DMS79 (cell line): Measurements from ENCODE around the gene ITCH.
"Not testable (repeated sequence)": the region's sequence is repeated elsewhere in the genome, so short reads cannot be mapped to it uniquely, and the experiment has no call there.

Experiments used
- DNase-seq: peaks from one replicate; lab custom pipeline; 2025; lab: John Stamatoyannopoulos, UW

ITCH gene

DNA sequence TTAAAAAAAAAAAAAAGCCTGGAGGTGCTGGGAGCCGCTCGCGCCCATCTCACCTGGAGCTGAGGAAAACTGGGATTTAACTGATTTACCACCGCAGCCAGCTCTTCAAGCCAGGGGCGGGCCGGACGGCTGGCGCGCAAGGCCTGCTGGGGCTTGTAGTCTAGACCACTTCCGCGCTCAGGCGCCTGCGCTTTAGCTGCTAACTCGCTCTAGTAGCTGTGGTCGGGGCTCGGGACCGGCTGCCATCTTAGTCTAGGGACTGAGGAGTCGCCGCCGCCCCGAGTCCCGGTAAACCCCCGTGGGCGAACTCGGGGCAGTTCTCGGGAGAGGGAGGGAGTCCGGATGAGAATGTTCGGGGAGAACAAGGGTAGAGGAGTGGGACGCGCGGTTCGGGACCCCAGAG is at the start of gene ITCH:
Gene ITCH (plus strand): TSS at position 212 of the 403 bp plus-strand sequence. CDS start 30,539 bp downstream, outside the sequence.
- peak; percentile 83 for DNase-seq

DNA sequence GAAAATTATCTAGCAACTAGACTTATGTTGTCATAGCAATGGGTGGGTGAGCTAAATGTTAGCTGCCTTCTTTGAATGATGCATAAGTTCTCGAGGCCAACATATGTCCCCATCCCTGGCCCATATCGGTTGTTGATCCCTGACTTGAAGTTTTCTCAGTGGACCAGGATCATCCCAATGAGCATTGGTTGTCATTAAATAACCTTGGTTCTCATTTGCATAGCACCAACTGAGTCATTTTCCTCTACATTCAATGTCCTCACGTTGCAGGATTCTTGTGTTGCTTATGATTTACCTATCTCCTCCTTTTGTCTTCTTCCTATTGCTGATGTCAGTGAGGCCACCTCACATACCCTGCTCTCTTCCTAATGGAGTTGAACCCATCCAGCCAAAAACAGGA is 47.8 kb upstream of the ITCH start:
- DNase-seq: no peak

DNA sequence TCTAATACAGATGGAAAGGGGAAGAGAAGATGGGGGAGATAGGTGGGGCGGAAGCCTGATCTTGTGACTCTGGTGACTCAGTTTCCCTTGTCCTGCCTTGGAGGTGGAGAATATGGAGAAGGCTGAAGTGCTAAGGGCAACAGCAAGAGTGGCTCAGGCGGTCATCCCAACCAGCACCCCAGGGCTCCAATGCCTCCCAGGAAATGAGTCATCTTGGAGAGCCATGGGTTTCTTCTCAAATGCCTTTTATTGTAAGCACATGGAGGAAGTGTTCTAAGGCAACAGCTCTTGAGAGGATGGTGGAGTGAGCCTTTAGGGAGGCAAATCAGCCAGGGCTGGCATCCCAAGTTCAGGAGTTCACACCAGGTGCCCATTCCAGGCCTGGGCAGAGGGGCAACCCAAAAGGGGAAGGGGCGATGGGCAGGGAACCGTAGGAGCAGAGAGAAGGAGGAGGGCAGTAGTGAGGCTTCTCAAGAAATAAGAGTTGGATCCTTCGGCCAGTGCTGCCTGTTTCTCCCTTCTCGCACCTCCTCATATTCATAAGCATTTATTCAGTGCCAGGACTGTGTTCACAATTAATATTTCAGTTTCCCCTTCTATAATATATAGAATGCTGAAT is 46.8 kb upstream of the ITCH start:
- DNase-seq: no peak

DNA sequence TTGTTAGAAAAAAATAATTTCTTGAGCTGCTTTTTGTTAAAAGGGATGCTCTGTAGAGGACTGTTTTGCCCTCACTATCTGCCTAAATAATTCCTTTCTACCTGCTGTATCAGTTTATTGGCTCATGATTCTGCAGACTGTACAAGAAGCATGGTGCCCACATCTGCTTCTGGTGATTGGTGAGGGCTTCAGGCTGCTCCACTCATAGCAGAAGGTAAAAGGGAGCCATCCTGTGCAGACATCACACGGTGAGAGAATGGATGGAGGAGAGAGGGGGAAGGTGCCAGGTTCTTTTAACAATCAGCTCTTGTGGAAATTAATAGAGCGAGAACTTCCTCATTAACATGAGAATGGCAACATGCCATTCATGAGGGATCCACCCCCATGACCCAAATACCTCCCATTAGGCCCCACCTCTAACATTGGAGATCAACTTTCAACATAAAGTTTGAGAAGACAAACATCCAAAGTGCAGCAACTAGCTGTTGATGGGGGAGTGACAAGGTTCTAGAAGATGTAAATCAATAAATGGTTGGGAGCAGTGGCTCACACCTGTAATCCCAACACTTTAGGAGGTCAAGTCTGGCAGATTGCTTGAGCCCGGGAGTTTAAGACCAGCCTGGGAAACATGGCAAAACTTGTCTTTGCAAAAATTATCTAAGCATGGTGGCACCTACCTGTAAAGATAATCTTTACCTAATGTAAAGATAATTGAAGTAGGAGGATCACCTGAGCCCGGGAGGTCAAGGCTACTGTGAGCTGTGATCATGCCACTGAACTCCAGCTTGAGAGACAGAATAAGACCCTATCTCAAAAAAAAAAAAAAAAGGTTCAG is 44.2 kb upstream of the ITCH start:
- no peak for DNase-seq

DNA sequence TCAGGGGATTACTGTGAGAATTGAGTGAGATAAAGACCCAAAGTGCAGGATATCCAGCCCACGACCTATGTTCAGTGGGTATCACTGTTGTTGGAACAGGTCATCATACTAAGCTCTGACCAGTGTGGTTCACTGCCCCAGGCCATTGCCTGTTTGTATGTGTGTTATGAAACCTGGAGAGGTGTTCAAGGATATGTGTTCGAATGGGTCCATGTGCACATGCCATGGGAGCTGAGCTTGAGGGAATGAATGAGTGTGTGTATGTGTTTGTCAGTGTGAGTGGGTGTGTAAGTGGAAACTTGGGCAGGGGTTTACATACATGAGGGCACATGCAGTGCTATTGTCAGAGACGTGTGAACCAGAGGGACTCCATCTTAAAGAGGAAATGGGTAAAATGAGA is 42.2 kb upstream of the ITCH start:
- no peak for DNase-seq

DNA sequence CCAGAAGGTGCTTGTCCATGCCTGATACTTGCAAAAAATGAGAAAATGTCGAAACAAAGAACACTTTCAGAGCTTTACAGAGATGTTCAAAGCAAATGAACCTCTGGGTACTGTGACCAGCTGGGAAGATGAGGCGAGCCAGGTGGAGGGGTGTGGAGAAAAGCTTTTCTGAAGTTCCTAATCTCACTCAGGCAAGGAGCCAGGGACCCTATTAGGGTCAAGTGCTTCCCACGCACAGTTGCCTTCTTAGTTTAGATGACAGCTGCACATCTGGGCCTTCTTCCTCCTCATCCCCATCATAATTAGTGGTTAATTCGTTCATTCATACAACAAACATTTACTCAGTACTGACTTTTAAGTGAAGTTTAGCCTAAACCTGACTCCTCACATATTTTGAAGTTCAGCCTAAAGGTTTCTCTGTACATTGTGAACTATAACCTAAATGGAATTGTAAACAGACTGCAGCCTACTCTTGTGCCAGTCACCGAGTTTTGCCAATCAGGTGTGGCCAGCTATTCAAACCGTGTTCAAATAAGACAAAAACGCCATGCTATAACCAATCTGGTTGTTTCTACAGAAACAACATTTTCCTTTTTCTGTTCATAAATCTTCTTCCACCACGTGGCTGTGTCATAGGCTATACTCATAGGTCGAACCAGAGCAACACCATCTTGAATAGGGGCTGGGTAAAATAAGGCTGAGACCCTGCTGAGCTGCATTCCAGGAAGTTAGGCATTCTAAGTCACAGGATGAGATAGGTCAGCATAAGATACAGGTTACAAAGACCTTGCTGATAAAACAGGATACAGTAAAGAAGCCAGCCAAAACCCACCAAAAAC is 40.6 kb upstream of the ITCH start:
- no peak for DNase-seq

DNA sequence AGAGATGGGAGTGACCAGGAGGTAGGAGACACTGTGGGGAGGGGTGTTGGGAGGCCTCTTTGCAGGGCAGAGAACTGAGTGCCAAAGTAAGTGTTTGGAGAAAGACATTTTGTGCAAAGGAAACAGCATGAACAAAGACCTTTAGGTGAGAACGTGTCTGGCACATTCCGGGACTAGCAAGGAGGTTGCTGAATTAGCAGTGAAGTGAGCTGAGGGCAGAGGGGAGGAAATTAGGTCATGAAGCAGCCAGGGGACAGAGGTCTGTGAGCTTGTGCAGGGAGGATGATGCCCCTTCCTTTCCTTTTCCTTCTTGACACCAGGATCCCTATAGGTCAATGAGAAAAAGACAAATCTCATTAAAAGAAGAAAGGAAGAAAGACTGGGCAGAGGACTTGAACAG is 38.5 kb upstream of the ITCH start:
- DNase-seq: no peak

DNA sequence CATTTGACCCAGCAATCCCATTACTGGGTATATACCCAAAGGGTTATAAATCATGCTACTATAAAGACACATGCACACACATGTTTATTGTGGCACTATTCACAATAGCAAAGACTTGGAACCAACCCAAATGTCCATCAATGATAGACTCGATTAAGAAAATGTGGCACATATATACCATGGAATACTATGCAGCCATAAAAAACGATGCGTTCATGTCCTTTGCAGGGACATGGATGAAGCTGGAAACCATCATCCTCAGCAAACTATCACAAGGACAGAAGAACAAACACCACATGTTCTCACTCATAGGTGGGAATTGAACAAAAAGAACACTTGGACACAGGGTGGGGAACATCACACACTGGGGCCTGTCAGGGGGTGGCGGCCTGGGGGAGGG is 34.9 kb upstream of the ITCH start:
- not testable (repeated sequence) for DNase-seq

DNA sequence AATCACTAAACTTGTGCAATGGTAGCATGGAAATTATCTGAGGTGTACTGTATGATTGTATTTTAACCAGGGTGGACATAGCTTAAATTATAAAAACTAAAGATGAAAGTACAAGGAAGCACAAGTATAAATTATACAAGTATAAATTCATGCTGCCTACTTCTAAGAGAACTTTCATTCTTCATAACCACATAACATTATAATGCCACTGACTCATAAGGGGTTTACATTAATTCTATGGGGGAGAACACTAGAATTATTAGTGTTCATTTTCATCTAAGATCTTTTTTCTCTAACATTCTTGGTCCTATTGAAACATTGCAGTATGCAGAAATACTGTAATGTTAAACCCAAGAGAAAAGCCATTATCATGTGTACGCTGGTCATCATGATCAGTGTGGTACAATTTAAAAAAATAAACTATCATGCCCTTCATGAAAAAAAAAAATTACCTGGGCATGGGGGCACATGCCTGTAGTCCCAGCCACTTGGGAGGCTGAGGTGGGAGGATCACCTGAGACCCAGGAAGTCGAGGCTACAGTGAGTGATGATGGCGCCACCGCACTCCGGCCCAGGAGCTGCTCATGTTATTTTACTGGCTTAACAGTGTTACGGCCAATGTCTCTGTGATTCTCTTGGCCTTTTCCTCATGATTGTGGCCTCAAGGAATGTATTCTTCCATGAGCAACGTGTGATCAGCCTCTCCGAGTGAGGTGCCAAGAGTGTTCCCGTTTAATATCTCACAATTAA is 34.0 kb upstream of the ITCH start:
- no peak for DNase-seq

DNA sequence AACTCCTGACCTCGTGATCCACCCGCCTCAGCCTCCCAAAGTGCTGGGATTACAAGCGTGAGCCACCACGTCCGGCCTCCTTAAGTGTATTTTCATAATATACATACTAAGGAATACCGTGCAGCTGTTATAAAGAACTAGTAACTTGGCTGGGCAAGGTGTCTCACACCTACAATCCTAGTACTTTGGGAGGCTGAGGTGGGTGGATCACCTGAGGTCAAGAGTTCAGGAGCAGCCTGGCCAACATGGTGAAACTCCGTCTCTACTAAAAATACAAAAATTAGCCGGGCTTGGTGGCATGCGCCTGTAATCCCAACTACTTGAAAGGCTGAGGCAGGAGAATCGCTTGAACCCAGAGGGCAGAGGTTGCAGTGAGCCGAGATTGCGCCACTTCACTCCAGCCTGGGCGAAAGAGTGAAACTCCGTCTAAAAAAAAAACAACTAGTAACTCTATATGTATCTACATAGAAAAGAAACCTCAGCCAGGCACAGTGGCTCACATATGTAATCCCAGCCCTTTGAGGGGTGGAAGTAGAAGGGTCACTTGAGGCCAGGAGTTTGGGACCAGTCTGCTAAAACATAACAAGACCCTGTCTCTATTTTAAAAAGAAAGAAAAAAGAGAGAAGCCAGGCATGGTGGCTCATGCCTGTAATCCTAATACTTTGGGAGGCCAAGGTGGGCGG is 32.1 kb upstream of the ITCH start:
- DNase-seq: not testable (repeated sequence)

DNA sequence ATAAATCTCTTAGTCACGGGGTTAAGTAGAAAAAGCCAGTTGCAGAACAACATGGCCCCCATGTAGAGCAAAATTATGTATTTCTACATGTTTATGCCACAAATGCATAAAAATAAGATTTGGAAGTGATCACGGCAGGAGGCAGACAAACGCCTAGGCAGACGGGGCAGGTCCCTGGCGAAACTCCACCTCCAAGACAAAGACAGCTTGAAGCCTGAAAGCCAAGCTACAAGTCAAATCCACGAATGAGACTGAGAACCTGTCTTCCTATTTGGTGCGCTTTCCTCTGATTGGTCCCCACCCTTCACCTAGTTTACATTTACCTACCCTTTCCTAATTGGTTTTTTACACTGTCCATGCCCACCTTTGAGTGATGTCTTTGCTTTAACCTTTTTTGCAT is 31.2 kb upstream of the ITCH start:
- no peak for DNase-seq

DNA sequence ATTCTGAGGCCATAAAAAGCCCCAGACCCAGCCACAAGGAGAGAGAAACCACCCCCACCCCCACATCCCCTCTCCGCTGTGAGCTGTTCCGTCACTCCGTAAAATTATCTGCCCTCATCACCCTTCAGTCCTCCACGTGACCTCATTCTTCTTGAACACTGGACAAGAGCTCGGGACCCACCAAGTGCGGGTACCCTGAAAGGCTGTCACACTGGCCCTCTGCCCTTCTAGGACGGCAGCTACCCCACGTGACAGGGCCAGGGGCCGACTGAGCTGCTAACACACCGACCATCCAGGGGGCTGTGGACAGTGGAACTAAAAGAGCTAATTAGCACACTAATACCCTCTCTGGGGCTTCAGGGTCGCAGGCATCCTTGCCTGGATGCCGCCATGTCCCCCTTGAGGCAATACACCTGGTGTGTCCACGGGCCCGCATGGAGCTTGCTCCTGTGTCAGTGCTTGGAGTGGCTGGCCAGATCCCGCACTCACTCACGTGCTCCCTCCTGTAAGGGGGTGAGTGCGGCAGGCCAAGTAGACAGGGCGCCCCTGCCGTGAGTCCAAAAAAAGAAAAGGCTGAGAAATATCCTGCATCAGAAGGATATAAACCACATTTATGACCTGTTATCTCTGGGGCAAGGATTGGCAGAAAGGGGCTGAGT is 30.7 kb upstream of the ITCH start:
- no peak for DNase-seq

DNA sequence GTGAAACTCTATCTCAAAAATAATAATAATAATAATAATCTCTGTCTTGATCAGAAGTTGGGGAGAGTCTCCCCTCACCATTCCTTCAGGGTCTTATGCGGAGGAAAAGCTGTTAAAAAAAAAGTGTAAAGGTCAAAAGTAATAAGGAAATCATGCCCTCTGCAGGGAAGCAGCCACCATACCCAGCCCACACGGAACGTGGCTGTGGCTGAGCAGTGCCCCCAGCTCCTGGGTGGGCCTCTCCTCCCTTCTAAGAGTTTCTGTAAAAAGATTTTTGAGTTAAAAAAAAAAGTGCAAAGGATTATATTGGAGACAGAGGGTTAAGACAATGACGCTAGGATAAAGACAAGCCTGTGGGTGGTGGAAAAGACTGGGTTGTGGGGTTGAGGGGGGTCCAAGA is 29.3 kb upstream of the ITCH start:
- DNase-seq: no peak

DNA sequence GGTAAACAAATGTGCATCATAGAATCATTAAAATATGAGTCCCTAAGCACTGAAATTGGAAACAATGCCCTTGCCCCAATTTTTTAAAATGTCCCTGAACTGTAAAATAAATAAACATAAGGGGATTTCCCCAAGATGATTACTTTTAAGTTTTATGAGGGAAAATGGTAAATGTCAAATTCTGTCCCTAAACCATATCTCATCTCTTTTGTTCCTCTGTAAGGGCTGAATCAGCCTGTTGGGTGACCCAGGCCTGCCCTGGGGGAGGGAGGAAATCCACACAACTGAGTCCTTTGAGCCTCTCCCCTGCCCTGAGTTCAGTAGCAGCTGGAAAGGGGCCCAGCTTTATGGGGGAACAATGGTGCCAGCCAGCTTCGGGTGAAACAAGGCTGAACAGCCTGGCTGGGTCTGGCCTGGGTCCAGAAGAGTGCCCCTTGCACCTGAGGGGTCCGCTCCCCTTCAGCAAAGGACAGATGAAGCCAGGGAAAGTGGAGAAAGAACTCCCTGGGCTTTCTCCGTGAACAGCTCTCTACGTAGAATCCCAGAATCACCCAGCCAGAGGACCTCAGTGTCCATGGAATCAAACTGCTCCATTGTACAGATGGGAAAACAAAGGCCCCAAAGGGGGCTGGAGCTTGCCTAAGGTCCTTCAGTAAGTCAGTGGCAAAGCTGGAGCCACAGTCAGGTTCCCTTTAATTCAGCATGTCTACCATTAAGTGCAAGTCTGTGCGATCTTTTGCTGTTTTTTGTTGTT is 28.2 kb upstream of the ITCH start:
- no peak for DNase-seq

DNA sequence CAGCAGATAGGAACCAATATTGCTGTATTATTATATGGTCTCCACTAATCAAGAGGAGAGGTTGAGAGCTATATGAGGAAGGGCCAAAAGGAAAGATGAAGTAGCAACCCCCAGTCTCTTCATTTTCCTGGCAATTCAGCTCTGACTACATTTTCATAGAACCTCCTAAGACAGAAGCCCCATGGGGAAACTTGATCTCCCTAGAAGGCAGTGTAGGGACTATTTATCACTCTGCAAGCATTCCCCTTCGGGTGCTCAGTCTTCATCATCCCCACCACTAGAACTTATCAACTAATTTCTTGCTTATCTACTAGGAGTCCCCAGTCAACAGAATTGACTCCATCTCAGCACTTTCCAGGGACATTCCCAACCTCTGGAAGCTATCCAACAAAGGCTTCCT is 25.5 kb upstream of the ITCH start:
- no peak for DNase-seq

DNA sequence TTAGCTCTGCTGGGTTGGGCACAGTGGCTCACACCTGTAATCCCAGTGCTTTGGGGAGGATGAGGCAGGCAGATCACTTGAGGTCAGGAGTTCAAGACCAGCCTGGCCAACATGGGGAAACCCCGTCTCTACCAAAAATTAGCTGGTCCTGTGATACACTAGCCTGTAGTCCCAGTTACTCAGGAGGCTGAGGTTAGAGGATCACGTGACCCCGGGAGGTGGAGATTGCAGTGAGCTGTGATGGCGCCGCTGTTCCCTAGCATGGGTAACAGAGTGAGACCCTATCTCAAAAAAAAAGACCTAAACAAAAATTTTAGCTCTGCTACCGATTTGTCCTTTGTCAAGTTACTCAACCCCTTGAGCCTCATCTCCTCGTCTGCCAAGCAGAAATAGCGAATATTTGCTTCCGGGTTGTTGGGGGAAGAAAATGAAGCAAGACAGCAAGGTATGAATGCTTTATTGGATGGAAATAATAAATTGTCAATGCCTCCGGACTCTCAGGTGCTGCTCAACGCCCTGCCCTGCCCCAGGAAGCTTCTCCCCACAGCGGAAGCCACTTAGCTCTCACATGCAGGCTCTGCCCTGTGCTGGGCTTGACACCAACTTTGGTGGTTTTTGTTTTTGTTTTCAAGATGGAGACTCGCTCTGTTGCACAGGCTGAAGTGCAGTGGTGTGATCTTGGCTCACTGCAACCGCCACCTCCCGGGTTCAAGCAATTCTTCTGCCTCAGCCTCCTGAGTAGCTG is 24.9 kb upstream of the ITCH start:
- no peak for DNase-seq

DNA sequence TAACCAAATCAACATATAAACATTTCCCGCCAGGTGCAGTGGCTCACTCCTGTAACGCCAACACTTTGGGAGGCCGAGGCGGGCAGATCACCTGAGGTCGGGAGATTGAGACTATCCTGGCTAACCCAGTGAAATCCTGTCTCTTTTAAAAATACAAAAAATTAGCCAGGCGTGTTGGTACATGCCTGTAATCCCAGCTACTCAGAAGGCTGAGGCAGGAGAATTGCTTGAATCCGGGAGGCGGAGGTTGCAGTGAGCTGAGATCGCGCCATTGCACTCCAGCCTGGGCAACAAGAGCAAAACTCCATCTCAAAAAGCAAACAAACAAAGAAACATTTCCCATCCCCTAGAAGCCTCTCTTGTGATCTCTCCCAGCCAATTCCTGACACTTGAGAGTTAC is 22.3 kb upstream of the ITCH start:
- not testable (repeated sequence) for DNase-seq

DNA sequence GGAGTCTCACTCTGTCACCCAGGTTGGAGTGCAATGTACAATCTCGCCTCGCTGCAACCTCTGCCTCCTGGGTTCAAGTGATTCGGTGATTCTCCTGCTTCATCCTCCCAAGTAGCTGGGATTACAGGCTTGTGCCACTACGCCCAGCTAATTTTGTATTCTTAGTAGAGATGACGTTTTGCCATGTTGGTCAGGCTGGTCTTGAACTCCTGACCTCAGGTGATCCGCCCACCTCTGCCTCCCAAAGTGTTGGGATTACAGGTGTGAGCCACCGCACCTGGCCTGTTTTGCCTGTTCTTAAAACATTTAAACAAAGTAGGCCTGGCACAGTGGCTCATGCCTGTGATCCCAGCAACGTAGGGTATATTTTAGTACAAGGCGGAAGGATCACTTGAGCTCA is 21.9 kb upstream of the ITCH start:
- DNase-seq: not testable (repeated sequence)

DNA sequence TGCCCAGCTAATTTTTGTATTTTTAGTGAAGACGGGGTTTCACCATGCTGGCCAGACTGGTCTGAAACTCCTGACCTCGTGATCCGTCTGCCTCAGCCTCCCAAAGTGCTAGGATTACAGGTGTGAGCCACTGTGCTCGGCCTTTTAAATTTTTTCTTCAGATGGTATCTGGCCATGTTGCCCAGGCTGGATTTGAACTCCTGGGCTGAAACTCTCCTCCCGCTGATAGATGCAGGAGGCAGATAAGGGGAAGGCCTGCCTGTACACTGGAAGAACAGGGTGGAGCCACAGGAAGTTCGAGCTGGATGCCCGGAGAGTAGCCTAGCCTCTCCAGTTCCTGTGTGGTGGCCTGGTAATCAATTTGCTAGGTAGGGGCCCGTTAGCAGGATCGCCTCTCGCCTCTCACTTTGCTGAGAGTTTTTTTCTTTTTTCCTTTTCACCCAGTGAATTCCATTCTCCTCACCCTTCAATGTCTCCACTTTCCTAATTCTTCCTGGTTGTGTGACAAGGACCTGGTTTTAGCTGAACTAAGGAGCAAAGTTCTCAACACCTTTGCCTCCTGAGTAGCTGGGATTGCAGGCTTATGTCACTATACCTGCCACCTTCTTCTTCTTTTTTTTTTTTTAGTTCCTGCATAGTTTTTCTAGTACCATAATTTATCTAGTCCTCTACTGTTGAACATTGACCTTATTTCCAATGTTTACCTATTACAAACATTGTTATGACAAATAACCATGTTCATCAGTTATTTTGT is 19.4 kb upstream of the ITCH start:
- DNase-seq: no peak
